ENCODE measurements around the gene VGLL4. TPM values are rescaled to one million over a fixed set of nuclear protein-coding genes. Genes with fewer than 3 reads are reported as not detected.

Gene VGLL4
- polyA plus RNA-seq, 1 donor (not counting 4 experiments of a cell fraction or from before 2014, with no cell fraction given) = 32.6 TPM

GRCh38 chr3:11634974-11635612 lies 8.6 kb downstream of the VGLL4 start:
- Histone ChIP-seq H3K27ac (ENCODE audit: control insufficient read depth, insufficient read depth, low read length) (no peak overlapping the region), H3K4me3 (ENCODE audit: control insufficient read depth in 2 of 3, extremely low read depth in 1 of 3, insufficient read depth in 2 of 3, low read depth in 1 of 3, low read length in 3 of 3) (no peak overlapping the region), H3K9me1 (ENCODE audit: control insufficient read depth, extremely low read depth, insufficient read depth, low read length) (no peaks in the 10 kb centered on the region), H3K27me3 (ENCODE audit: control insufficient read depth, extremely low read depth, insufficient read depth, low read length) (no peaks in the 10 kb centered on the region), H3K79me2 (ENCODE audit: control insufficient read depth, insufficient read depth, low read length) (peaks cover 92% of the 10 kb centered on the region), H2AFZ (ENCODE audit: control insufficient read depth, low read length) (no peak overlapping the region), H3K9me3 (ENCODE audit: control insufficient read depth, low read depth, low read length) (no peaks in the 10 kb centered on the region), H3K36me3 (ENCODE audit: control insufficient read depth in 2 of 2, extremely low read depth in 1 of 2, insufficient read depth in 2 of 2, low read length in 2 of 2) (peaks cover 0 to 3% of the 10 kb centered on the region in 2 experiments), H3K9ac (ENCODE audit: control insufficient read depth, extremely low read depth, insufficient read depth, low read length) (no peak overlapping the region), H4K20me1 (ENCODE audit: control insufficient read depth, extremely low read depth, insufficient read depth, low read length) (peaks cover 8% of the 10 kb centered on the region), H3K4me1 (ENCODE audit: control insufficient read depth, extremely low read depth, insufficient read depth, low read length) (no peaks in the 10 kb centered on the region), H3K4me2 (ENCODE audit: control insufficient read depth, extremely low read depth, insufficient read depth, low read depth, low read length) (no peak overlapping the region)
- dilution Hi-C loops (cut with MboI; ENCODE audit: extremely low pct_ligation_motif_present, low sequenced_read_pairs) = no loop called here
- DNase-seq (ENCODE audit: low read depth, low spot score) = no peak
- TF ChIP-seq CTCF (optimal IDR thresholded peaks at IDR 0.05 in 1 of 3, IDR thresholded peaks at IDR 0.05 in 1 of 3, conservative IDR thresholded peaks at IDR 0.05 in 1 of 3; ENCODE audit: extremely low read depth in 1 of 3, insufficient read depth in 2 of 3, low read length in 3 of 3) (no peak), EZH2 (IDR thresholded peaks at IDR 0.05; ENCODE audit: low read length) (no peak)
- FAIRE-seq = no peak

GRCh38 chr3:11634081-11634635 lies 9.6 kb downstream of the VGLL4 start:
- no peaks in the 10 kb centered on the region for H3K27me3 ChIP-seq (ENCODE audit: control insufficient read depth, extremely low read depth, insufficient read depth, low read length)
- H3K9me3 ChIP-seq (ENCODE audit: control insufficient read depth, low read depth, low read length) = no peaks in the 10 kb centered on the region
- no peak overlapping the region for H2AFZ ChIP-seq (ENCODE audit: control insufficient read depth, low read length)
- no peaks in the 10 kb centered on the region for H3K4me1 ChIP-seq (ENCODE audit: control insufficient read depth, extremely low read depth, insufficient read depth, low read length)
- H3K9ac ChIP-seq (ENCODE audit: control insufficient read depth, extremely low read depth, insufficient read depth, low read length) = no peak overlapping the region
- dilution Hi-C loops (cut with MboI; ENCODE audit: extremely low pct_ligation_motif_present, low sequenced_read_pairs) = no loop called here
- H3K4me3 ChIP-seq (ENCODE audit: control insufficient read depth in 2 of 3, extremely low read depth in 1 of 3, insufficient read depth in 2 of 3, low read depth in 1 of 3, low read length in 3 of 3) = no peak overlapping the region
- DNase-seq (ENCODE audit: low read depth, low spot score) (no peak), FAIRE-seq (no peak)
- no peak overlapping the region for H3K27ac ChIP-seq (ENCODE audit: control insufficient read depth, insufficient read depth, low read length)
- peaks cover 2% of the 10 kb centered on the region for H3K9me1 ChIP-seq (ENCODE audit: control insufficient read depth, extremely low read depth, insufficient read depth, low read length)
- H3K36me3 ChIP-seq (ENCODE audit: control insufficient read depth in 2 of 2, extremely low read depth in 1 of 2, insufficient read depth in 2 of 2, low read length in 2 of 2) = peaks cover 0 to under 1% of the 10 kb centered on the region in 2 experiments
- peaks cover 8% of the 10 kb centered on the region for H4K20me1 ChIP-seq (ENCODE audit: control insufficient read depth, extremely low read depth, insufficient read depth, low read length)
- H3K4me2 ChIP-seq (ENCODE audit: control insufficient read depth, extremely low read depth, insufficient read depth, low read depth, low read length) = no peak overlapping the region
- TF ChIP-seq EZH2 (IDR thresholded peaks at IDR 0.05; ENCODE audit: low read length) = no peak
- TF ChIP-seq CTCF (optimal IDR thresholded peaks at IDR 0.05 in 1 of 3, IDR thresholded peaks at IDR 0.05 in 1 of 3, conservative IDR thresholded peaks at IDR 0.05 in 1 of 3; ENCODE audit: extremely low read depth in 1 of 3, insufficient read depth in 2 of 3, low read length in 3 of 3) = no peak
- peaks cover 92% of the 10 kb centered on the region for H3K79me2 ChIP-seq (ENCODE audit: control insufficient read depth, insufficient read depth, low read length)

All from keratinocyte (primary cell).